Measurements from ENCODE around the gene VENTX. TPM values are rescaled to one million over a fixed set of nuclear protein-coding genes. Genes with fewer than 3 reads are reported as not detected.

VENTX gene
- total RNA-seq, 2 experiments from 2014 or later: 0.07 to 0.12 TPM

GRCh38 chr10:133277277-133277992 lies 39.8 kb downstream of the VENTX start:
- CTCF ChIA-PET: interaction anchor here (1.1 to 3.6 kb wide), 3 partner anchors 18 to 134 kb away, joined by 3 to 16 read pairs (median 5); no protein-coding TSS in a partner anchor
- Mint-ChIP-seq H3K27ac (no peak overlapping the region), H3K4me1 (ENCODE audit: low read depth) (peaks cover 28% of the 10 kb centered on the region), H3K36me3 (peaks cover 19% of the 10 kb centered on the region), H3K4me3 (peak overlapping the region; percentile 20), H3K9me3 (no peaks in the 10 kb centered on the region), H3K27me3 (no peaks in the 10 kb centered on the region)
- no peak for DNase-seq
- intact Hi-C loops (cut with micrococcal nuclease): no loop called here
- POLR2A ChIA-PET: interaction anchor here (0.6 to 5.1 kb wide), 4 partner anchors 14 to 94 kb away, joined by 4 to 61 read pairs (median 5); no protein-coding TSS in a partner anchor

DNA sequence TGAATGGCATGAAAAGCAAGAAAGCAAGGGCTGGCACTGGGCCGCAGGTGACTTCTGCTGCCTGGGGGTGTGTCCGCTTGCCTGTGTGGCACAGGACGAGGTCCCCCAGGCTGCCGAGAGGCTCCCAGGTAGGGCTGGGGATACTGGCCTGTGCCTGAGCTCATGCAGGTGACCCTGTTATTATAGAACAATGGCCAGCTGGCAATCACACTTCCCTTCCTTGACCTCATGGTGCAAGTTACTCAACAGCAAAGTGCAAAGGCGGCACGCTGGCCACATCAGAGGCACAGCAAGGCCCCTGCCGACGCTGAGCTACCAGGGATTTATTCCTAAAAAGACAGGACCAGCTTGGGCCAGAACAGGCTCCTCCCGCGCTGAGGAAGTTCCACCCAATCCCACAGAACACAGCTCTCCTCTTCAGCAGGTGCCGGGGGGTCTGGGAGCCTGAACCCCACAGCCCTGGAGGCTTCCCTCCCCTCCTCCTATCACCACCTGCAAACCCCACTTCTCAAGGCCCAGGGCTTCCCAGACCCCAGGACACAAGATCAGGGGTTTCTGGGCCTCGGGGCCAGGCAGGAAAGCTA lies 40.4 kb downstream of the VENTX start:
- Mint-ChIP-seq H3K4me3 (peak overlapping the region; percentile 63), H3K36me3 (peaks cover 21% of the 10 kb centered on the region), H3K9me3 (no peaks in the 10 kb centered on the region), H3K27ac (peak overlapping the region; percentile 85), H3K4me1 (ENCODE audit: low read depth) (peaks cover 28% of the 10 kb centered on the region), H3K27me3 (no peaks in the 10 kb centered on the region)
- intact Hi-C loops (cut with micrococcal nuclease): no loop called here
- no peak for DNase-seq
- POLR2A ChIA-PET: interaction anchor here (1.3 to 5.1 kb wide), 4 partner anchors 14 to 30 kb away, joined by 4 to 61 read pairs (median 5); no protein-coding TSS in a partner anchor
- CTCF ChIA-PET: interaction anchor here (1.1 to 3.6 kb wide), 5 partner anchors 19 to 134 kb away, joined by 3 to 16 read pairs (median 5); no protein-coding TSS in a partner anchor

- CTCF ChIA-PET: interaction anchor here (1.1 to 3.6 kb wide), 5 partner anchors 20 to 135 kb away, joined by 3 to 16 read pairs (median 5); no protein-coding TSS in a partner anchor
- peak overlapping the region; percentile 85 for H3K27ac Mint-ChIP-seq
- intact Hi-C loops (cut with micrococcal nuclease): no loop called here
- peaks cover 28% of the 10 kb centered on the region for H3K4me1 Mint-ChIP-seq (ENCODE audit: low read depth)
- H3K4me3 Mint-ChIP-seq: peak overlapping the region; percentile 63
- POLR2A ChIA-PET: interaction anchor here (1.3 to 5.1 kb wide), 4 partner anchors 15 to 29 kb away, joined by 4 to 61 read pairs (median 5); no protein-coding TSS in a partner anchor
- no peaks in the 10 kb centered on the region for H3K9me3 Mint-ChIP-seq
- DNase-seq: peak; percentile 83
- H3K27me3 Mint-ChIP-seq: no peaks in the 10 kb centered on the region
- H3K36me3 Mint-ChIP-seq: peaks cover 22% of the 10 kb centered on the region
Measured at GRCh38 chr10:133278577-133279265, 41.1 kb downstream of the VENTX start.

GRCh38 chr10:133279326-133280226 lies 41.9 kb downstream of the VENTX start:
- Mint-ChIP-seq H3K4me1 (ENCODE audit: low read depth) (peaks cover 26% of the 10 kb centered on the region), H3K4me3 (no peak overlapping the region), H3K36me3 (peaks cover 23% of the 10 kb centered on the region), H3K27me3 (no peaks in the 10 kb centered on the region), H3K27ac (no peak overlapping the region), H3K9me3 (no peaks in the 10 kb centered on the region)
- ChIA-PET CTCF (interaction anchor here (1.5 to 3.6 kb wide), 3 partner anchors 21 to 50 kb away, joined by 4 to 16 read pairs (median 5); no protein-coding TSS in a partner anchor), POLR2A (interaction anchor here (0.6 to 2.3 kb wide), 3 partner anchors 20 to 136 kb away, joined by 3 to 6 read pairs (median 4); no protein-coding TSS in a partner anchor)
- DNase-seq: no peak
- intact Hi-C loops (cut with micrococcal nuclease): no loop called here

GRCh38 chr10:133280391-133281059 lies 42.9 kb downstream of the VENTX start:
- peaks cover 21% of the 10 kb centered on the region for H3K4me1 Mint-ChIP-seq (ENCODE audit: low read depth)
- no peaks in the 10 kb centered on the region for H3K9me3 Mint-ChIP-seq
- CTCF ChIA-PET: interaction anchor here (3.6 kb wide), 1 partner anchor 27 kb away, joined by 16 read pairs; no protein-coding TSS in a partner anchor
- no peak overlapping the region for H3K27ac Mint-ChIP-seq
- POLR2A ChIA-PET: interaction anchor here (0.6 kb wide), 1 partner anchor 137 kb away, joined by 3 read pairs; no protein-coding TSS in a partner anchor
- no peak for DNase-seq
- intact Hi-C loops (cut with micrococcal nuclease): no loop called here
- no peaks in the 10 kb centered on the region for H3K27me3 Mint-ChIP-seq
- peaks cover 24% of the 10 kb centered on the region for H3K36me3 Mint-ChIP-seq
- H3K4me3 Mint-ChIP-seq: no peak overlapping the region

DNA sequence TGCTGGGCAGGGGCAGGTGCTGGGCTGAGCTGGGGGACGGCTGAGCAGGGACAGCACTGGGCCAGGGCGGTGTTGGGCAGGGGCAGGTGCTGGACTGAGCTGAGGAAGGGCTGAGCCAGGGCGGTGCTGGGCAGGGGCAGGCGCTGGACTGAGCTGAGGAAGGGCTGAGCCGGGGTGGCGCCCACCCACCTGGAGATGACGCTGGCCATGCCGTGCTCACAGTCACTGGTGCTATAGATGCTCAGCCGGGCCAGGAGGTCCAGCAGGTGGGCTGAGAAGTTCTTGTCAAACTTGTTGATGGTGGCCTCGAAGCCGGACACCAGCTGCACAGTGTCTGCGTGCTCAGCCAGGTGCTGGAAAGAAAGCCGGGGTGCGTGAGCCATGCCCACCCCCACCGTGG lies 43.4 kb downstream of the VENTX start:
- ChIA-PET POLR2A (no interaction called here), CTCF (interaction anchor here (3.6 kb wide), 1 partner anchor 26 kb away, joined by 16 read pairs; no protein-coding TSS in a partner anchor)
- no peak overlapping the region for H3K4me3 Mint-ChIP-seq
- no peak for DNase-seq
- peaks cover 24% of the 10 kb centered on the region for H3K36me3 Mint-ChIP-seq
- intact Hi-C loops (cut with micrococcal nuclease): no loop called here
- no peaks in the 10 kb centered on the region for H3K9me3 Mint-ChIP-seq
- H3K27ac Mint-ChIP-seq: no peak overlapping the region
- no peaks in the 10 kb centered on the region for H3K27me3 Mint-ChIP-seq
- H3K4me1 Mint-ChIP-seq (ENCODE audit: low read depth): peaks cover 21% of the 10 kb centered on the region

DNA sequence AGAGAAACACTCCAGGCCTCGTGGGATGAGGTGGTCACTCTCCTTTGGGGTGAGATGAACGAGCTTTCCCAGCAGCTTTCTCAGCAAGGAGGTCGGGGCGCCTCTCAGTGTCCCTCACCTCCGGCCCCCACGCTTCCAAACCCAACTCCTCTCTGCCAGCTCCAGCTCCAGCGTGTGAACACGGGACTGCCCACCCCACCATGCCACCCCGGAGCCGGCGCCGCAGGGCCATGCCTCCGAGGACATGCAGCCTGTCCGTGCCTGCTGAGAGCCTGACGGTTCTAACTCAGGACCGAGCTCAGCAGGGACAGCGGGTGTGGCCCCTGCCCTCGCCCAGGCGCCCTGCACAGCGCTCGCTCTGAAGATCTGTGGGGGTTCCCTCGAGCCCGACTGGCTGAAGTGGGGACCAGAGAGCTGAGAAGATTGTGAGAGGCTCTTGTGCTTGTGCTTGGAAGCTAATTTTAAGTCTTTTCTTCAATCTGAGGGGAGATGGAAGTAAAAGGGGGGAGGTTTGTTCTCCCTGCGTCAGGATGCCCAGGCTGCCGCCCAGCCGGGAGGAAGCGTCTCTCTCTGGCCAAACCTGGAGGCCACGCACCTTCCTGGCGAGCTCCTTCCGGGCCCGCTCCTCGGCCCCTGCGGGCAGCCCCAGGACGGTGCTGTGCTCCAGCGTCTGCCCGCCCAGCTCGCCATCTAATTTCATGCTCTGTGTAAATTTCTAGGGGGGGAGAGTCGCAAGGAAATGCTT lies 44.1 kb downstream of the VENTX start:
- intact Hi-C loops (cut with micrococcal nuclease): no loop called here
- no peaks in the 10 kb centered on the region for H3K27me3 Mint-ChIP-seq
- POLR2A ChIA-PET: no interaction called here
- CTCF ChIA-PET: interaction anchor here (1.2 kb wide), 1 partner anchor 26 kb away, joined by 6 read pairs; no protein-coding TSS in a partner anchor
- no peaks in the 10 kb centered on the region for H3K9me3 Mint-ChIP-seq
- H3K4me1 Mint-ChIP-seq (ENCODE audit: low read depth): peaks cover 21% of the 10 kb centered on the region
- H3K4me3 Mint-ChIP-seq: no peak overlapping the region
- H3K36me3 Mint-ChIP-seq: peaks cover 30% of the 10 kb centered on the region
- DNase-seq: no peak
- H3K27ac Mint-ChIP-seq: no peak overlapping the region

DNA sequence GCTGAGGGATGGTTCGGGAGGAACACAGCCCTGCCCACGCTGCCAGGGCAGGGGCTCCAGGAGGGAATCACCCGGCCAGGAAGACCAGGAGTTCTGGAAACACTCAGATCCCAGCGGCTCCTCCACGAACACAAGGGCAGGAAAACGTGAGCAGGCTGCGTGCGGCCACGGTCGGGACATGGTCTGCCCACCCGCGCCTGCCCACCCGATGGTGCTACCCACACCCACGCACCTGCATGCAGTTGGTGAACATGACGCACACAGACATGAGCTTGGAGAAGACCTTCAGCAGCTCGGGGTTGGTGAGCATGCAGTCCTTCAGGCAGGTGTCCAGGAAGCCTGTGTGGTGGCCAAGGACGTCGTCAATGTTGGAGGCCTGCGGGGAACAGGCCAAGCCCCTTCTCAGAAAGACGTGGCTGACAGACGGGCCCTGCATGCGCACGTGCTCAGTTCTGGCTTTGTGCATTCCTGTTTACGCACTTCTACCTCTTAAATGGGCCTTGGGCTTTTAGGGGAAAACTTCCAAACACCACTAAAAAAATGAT lies 45.3 kb downstream of the VENTX start:
- ChIA-PET CTCF (interaction anchor here (1.2 kb wide), 1 partner anchor 25 kb away, joined by 6 read pairs; no protein-coding TSS in a partner anchor), POLR2A (no interaction called here)
- no peak for DNase-seq
- no peaks in the 10 kb centered on the region for H3K27me3 Mint-ChIP-seq
- peaks cover 16% of the 10 kb centered on the region for H3K4me1 Mint-ChIP-seq (ENCODE audit: low read depth)
- intact Hi-C loops (cut with micrococcal nuclease): no loop called here
- no peak overlapping the region for H3K4me3 Mint-ChIP-seq
- H3K27ac Mint-ChIP-seq: no peak overlapping the region
- H3K9me3 Mint-ChIP-seq: no peaks in the 10 kb centered on the region
- peaks cover 37% of the 10 kb centered on the region for H3K36me3 Mint-ChIP-seq

DNA sequence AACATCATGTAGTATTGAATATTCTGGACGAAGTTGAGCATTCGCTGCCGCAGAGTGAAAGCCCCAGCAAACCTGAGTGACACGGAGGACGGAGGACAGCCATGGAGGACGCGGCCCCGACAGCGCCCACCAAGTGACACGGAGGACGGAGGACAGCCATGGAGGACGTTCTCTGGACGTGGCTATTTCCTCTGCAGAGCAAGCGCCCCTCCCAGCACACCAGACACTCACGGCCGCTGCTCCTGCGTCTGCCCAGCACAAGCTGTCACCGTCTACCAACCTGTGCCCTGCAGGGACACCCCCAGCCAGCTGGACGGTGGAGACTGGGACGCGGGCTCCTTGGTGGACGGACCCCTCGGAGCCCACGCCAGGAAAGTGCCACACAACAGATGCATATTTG lies 46.3 kb downstream of the VENTX start:
- no peak for DNase-seq
- CTCF ChIA-PET: interaction anchor here (1.1 kb wide), 2 partner anchors 23 to 46 kb away, joined by 3 to 4 read pairs; no protein-coding TSS in a partner anchor
- Mint-ChIP-seq H3K9me3 (no peaks in the 10 kb centered on the region), H3K36me3 (peaks cover 40% of the 10 kb centered on the region), H3K27ac (no peak overlapping the region), H3K4me1 (ENCODE audit: low read depth) (peaks cover 6% of the 10 kb centered on the region), H3K4me3 (no peak overlapping the region), H3K27me3 (no peaks in the 10 kb centered on the region)
- POLR2A ChIA-PET: no interaction called here
- intact Hi-C loops (cut with micrococcal nuclease): no loop called here

DNA sequence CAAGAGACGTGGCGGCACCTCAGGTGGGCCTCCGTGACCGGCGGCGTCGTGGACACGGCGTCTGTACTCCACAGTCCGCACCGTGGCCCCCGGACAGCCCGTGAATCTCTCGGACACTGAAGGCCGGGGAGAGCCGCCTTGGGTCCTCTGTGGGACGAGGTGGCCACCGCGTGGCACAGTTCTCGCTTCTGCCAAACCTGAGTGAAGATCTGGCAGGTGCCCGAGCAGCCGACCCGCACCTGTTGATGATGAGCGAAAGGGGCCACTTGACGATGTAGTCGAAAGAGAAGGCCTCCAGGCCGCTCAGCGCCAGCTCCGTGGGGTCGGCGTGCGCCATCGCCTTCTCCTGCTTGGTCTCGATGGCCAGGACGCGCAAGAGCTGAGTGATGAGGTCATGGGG lies 47.6 kb downstream of the VENTX start:
- H3K36me3 Mint-ChIP-seq: peaks cover 46% of the 10 kb centered on the region
- POLR2A ChIA-PET: no interaction called here
- H3K27ac Mint-ChIP-seq: no peak overlapping the region
- no peak for DNase-seq
- no peak overlapping the region for H3K4me3 Mint-ChIP-seq
- intact Hi-C loops (cut with micrococcal nuclease): no loop called here
- H3K9me3 Mint-ChIP-seq: no peaks in the 10 kb centered on the region
- H3K27me3 Mint-ChIP-seq: no peaks in the 10 kb centered on the region
- CTCF ChIA-PET: no interaction called here
- H3K4me1 Mint-ChIP-seq (ENCODE audit: low read depth): no peaks in the 10 kb centered on the region

Data from activated CD4-positive, alpha-beta memory T cell treated with anti-CD3 and anti-CD28 coated beads for 36 hours (primary cell).